AG09309 (cell line): Measurements from ENCODE around the gene UROD.

ENCODE experiments used
- DNase-seq: peaks from one replicate; pipeline ENCODE4 v3.0.0-alpha.2; 2010; ENCODE audit warnings: low read depth
- H3K4me3 ChIP-seq: 2 replicates; pipeline ENCODE4 v1.5.1; 2011; ENCODE audit warnings: mild to moderate bottlenecking, low read depth, low read length, moderate library complexity; ENCODE audit not compliant: control insufficient read depth
- CTCF ChIP-seq: IDR thresholded peaks from 2 replicates; pipeline ENCODE4 v1.5.1; 2011; ENCODE audit warnings: mild to moderate bottlenecking, low read depth, low read length, inconsistent platforms; ENCODE audit not compliant: insufficient read depth, control insufficient read depth; ENCODE audit errors: missing control alignments

The UROD gene

GRCh38 chr1:45038661-45039364, 26.8 kb downstream of the UROD start:
- no peak for DNase-seq
- TF ChIP-seq CTCF: no peak
- H3K4me3 ChIP-seq: no peak overlapping the region

- no peak for DNase-seq
- no peak for TF ChIP-seq CTCF
- no peak overlapping the region for H3K4me3 ChIP-seq
Observed at GRCh38 chr1:45040297-45040696, 28.2 kb downstream of the UROD start.

DNA sequence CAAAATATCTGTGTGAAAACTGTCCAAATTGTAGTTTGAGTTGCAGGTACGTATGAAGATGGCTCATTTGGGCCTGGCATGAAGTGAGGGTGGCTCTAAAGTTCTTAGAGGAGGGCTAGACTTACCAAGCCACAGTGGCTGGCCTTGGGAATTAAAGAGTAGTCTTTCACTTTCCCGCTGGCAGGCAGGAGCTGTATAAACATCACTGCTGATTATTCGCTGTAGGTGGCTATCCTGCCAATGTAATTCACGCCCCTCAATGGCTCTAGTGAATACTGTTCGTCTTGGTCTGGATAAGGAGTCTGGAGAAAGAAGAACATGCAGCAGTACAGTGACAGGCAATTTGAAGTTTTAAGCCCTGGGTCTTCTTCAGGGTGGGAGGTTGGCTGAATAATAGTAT, 31.0 kb downstream of the UROD start:
- TF ChIP-seq CTCF: no peak
- no peak for DNase-seq
- no peak overlapping the region for H3K4me3 ChIP-seq

- no peak for TF ChIP-seq CTCF
- DNase-seq: no peak
- H3K4me3 ChIP-seq: no peak overlapping the region
Observed at GRCh38 chr1:45044916-45045315, 32.9 kb downstream of the UROD start.

- no peak overlapping the region for H3K4me3 ChIP-seq
- no peak for TF ChIP-seq CTCF
- no peak for DNase-seq
Observed at GRCh38 chr1:45047032-45047431, 35.0 kb downstream of the UROD start.

GRCh38 chr1:45051005-45051772, 39.1 kb downstream of the UROD start:
- no peak for TF ChIP-seq CTCF
- no peak overlapping the region for H3K4me3 ChIP-seq
- DNase-seq: no peak
